Medulla oblongata (tissue), 1 donor: ENCODE data around the gene MFAP2.
"Not testable (repeated sequence)": the region's sequence is repeated elsewhere in the genome, so short reads cannot be mapped to it uniquely, and the experiment has no call there.

Experiments used
- DNase-seq: peaks from one replicate; pipeline ENCODE4 v3.0.0-alpha.2; 2015; ENCODE audit errors: extremely low spot score

Gene MFAP2

GRCh38 chr1:16961297-16962133 is 18.9 kb downstream of the MFAP2 start:
- no peak for DNase-seq

DNA sequence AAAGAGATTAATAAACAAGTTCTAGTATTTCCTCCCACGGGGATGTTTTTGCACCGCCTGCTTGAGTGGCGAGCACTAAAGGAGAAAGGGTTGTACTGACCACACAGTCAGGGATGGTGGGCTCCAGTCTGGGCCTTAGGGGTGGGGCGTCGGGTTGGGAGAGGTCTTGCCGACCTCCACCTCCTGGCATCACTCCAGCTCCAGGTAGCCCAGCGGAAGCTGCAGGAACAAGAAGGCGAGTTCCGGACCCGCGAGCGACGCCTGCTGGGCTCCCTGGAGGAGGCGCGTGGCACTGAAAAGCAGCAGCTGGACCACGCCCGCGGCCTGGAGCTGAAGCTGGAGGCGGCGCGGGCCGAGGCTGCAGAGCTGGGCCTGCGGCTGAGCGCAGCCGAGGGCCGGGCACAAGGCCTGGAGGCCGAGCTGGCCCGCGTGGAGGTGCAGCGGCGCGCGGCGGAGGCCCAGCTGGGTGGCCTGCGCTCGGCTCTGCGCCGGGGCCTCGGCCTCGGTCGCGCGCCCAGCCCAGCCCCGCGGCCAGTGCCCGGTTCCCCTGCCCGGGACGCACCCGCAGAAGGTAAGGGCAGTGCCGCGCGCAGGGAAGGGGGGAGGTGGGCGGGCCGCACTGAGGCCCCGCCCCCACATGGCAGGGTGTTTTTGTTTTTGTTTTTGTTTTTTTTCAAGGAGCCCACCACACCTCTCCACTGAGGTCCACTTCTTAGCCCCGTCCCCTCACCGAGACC is 19.7 kb downstream of the MFAP2 start:
- peak; percentile 23 for DNase-seq

GRCh38 chr1:16958475-16958874 is 21.9 kb downstream of the MFAP2 start:
- no peak for DNase-seq

DNA sequence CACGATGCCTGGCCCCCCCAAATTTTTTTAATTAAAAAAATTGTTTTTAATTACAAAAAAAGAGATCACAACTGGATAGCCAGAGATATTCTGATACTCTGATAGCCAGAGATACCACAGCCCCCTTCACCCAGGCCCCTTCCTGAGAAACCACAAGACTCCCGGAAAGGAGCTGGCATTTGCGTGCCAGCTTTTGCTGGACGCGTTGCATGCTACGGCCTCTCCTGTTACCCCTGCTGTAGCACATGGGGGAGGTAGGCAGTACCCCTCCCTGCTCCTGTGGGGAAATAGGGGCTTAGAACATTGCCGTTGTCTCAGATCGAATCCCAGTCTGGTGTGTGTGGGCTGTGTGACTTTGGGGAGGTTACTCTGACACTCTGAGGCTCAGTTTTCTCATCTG is 22.7 kb downstream of the MFAP2 start:
- DNase-seq = no peak

DNA sequence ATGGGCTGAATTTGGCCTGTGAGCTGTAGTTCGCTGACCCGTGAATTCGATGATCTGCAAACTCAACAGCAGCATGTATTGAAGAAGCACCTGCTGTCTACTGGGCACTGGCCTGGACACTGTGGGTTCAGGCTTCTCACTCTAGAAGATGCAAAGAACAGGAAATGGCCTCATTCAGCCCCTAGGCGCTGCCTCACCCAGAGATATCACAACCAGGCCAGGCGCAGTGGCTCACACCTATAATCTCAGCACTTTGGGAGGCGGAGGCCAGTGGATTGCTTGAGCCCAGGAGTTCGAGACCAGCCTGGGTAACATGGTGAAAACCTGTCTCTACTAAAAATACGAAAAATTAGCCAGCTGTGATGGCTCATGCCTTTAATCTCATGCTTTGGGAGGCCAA is 23.6 kb downstream of the MFAP2 start:
- no peak for DNase-seq

GRCh38 chr1:16955186-16955585 is 25.2 kb downstream of the MFAP2 start:
- no peak for DNase-seq

- no peak for DNase-seq
Observed at GRCh38 chr1:16954579-16954978, 25.8 kb downstream of the MFAP2 start.

GRCh38 chr1:16952376-16952775 is 28.0 kb downstream of the MFAP2 start:
- not testable (repeated sequence) for DNase-seq

GRCh38 chr1:16949026-16949425 is 31.4 kb downstream of the MFAP2 start:
- DNase-seq = not testable (repeated sequence)

- DNase-seq = not testable (repeated sequence)
Observed at GRCh38 chr1:16948282-16948891, 32.0 kb downstream of the MFAP2 start.

GRCh38 chr1:16946646-16947045 is 33.8 kb downstream of the MFAP2 start:
- no peak for DNase-seq

- DNase-seq = not testable (repeated sequence)
Observed at GRCh38 chr1:16946185-16946584, 34.2 kb downstream of the MFAP2 start.

DNA sequence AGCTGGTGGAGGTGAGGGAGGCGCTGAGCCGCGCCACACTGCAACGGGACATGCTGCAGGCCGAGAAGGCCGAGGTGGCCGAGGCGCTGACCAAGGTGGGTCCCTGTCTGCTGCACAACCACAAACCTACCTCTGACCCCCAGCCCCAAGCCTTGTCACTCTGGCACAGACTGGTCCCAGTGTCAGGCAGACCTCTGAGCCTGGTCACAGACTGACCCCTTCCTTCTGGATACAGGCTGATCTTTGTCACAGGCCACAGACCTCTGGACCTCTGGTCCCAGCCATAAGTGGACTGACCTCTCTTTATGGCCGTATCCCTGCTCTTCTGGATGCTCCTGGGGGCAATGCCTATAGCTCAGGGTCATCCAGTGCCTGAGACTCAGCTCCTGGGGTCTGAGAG is 34.9 kb downstream of the MFAP2 start:
- not testable (repeated sequence) for DNase-seq

- DNase-seq = no peak
Observed at GRCh38 chr1:16944038-16944437, 36.4 kb downstream of the MFAP2 start.

DNA sequence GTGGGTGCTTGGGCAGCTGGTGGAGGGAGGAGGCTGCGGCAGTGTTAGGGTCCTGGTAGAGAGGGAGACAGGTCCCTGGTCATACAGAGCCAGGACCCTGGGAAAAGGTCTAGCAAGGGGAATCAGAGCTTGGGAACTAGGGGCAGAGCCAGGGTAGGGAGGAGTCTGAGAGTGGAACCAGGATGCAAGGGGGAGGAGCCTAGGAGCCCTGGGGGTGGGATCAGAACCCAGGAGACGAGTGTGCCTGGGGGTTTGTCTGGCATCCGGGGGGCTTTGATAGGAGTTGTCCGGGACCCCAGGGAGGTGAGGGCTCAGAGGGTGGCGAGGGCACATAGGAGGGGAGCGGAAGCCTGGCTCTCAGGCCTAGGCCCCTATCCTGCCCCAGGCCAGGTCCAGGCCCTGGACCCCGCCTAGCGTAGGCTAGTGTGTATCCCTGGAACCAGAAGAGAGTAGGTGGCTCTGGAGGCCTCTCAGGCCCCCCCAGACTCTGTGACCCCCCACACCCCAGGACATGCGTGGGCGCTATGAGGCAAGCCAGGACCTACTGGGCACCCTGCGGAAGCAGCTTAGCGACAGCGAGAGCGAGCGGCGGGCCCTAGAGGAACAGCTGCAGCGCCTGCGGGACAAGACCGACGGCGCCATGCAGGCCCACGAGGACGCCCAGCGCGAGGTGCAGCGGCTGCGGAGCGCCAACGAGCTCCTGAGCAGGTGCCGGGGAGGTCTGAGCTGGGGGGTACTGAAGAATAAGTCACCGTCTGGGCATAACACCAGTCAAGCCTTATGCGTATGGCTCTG is 40.8 kb downstream of the MFAP2 start:
- not testable (repeated sequence) for DNase-seq

DNA sequence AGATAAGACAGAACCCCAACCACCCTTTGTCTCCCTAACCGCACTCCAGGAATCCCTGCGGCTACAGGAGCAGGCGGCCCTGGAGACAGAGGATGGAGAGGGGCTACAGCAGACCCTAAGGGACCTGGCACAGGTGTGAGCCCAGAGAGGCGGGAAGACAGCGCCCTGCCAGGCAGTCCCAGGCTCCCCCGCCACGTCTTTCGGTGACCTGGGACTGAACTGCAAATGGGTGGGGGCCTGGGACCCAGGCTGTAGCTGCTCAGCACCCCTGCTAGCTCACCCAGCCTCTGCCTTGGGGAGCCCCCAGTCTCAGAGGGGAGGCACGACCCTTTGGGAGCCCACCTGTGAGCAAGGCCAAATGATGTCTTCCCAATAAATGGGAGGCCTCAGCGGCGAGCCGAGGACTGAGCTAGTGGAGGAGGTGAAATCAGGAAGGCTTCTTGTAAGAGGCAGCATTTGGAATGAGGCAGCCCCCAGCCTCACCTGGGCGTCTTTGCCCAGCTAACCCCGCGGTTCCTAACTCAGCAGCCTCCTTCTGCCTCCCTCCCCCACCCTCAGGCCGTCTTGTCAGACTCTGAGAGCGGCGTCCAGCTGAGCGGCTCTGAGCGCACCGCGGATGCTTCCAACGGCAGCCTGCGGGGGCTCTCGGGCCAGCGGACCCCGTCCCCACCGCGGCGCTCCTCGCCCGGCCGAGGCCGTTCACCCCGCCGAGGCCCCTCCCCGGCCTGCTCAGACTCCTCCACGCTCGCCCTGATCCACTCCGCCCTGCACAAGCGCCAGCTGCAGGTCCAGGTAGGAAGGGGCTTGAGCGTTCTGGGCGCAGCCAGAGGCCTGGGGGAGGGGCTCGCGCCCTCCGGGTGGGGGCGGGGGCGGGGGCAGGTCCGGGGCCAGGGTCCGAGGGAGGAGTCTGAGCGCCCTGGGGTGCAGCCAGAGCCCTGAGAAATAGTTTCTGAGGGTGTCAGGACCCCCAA is 41.8 kb downstream of the MFAP2 start:
- DNase-seq = no peak

GRCh38 chr1:16936580-16936979 is 43.8 kb downstream of the MFAP2 start:
- DNase-seq = not testable (repeated sequence)

- not testable (repeated sequence) for DNase-seq
Observed at GRCh38 chr1:16933945-16934344, 46.5 kb downstream of the MFAP2 start.

- not testable (repeated sequence) for DNase-seq
Observed at GRCh38 chr1:16931206-16931934, 49.0 kb downstream of the MFAP2 start.
